ENCODE data around the gene ENO3. TPM values are rescaled to one million over a fixed set of nuclear protein-coding genes. Genes with fewer than 3 reads are reported as not detected.

Gene ENO3
- total RNA-seq, 4 donors from 2014 or later, result 1.0 to 7.9 (median 4.9) TPM

- 95 to 96% methylated on average over 18 of the region's 18 CpGs for WGBS, 2 donors
- intact Hi-C loops (cut with DNase I; ENCODE audit: low total_unique reads), result no loop called here
- H3K4me3 ChIP-seq (ENCODE audit: low read depth, poor library complexity, severe bottlenecking), result no peak overlapping the region
- no peak for TF ChIP-seq POLR2A (IDR thresholded peaks at IDR 0.05)
- TF ChIP-seq, protein P1, sequence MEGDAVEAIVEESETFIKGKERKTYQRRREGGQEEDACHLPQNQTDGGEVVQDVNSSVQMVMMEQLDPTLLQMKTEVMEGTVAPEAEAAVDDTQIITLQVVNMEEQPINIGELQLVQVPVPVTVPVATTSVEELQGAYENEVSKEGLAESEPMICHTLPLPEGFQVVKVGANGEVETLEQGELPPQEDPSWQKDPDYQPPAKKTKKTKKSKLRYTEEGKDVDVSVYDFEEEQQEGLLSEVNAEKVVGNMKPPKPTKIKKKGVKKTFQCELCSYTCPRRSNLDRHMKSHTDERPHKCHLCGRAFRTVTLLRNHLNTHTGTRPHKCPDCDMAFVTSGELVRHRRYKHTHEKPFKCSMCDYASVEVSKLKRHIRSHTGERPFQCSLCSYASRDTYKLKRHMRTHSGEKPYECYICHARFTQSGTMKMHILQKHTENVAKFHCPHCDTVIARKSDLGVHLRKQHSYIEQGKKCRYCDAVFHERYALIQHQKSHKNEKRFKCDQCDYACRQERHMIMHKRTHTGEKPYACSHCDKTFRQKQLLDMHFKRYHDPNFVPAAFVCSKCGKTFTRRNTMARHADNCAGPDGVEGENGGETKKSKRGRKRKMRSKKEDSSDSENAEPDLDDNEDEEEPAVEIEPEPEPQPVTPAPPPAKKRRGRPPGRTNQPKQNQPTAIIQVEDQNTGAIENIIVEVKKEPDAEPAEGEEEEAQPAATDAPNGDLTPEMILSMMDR (IDR thresholded peaks at IDR 0.05), result no peak
- no peak for DNase-seq (ENCODE audit: low spot score in 2 of 2)
These were observed 52.4 kb downstream of the ENO3 start for GRCh38 chr17:5003214-5003867.

Small RNA genes lying within 50 kb of the gene (microRNA-seq; reads per million reads assigned to microRNA genes)
- gene MIR6864 (ENCODE audit: borderline number of aligned reads in 1 of 2, borderline replicate concordance in 2 of 2), result 0 reads per million in 2 donors
- 0 reads per million in 2 donors for gene MIR6865 (ENCODE audit: borderline number of aligned reads in 1 of 2, borderline replicate concordance in 2 of 2)

Other genes starting within 250 kb of the ENO3 start
- 10 to 100 TPM; 20.5 to 78.4 (median 26.0) TPM for gene PELP1, start 247.0 kb upstream of the ENO3 start, total RNA-seq
- 10 to 100 TPM in 3 of 4 donors, 1 to 10 TPM in 1; 8.5 to 16.4 (median 11.8) TPM for gene ARRB2, start 240.5 kb upstream of the ENO3 start, total RNA-seq
- 10 to 100 TPM; 22.9 to 47.0 (median 40.9) TPM for gene MED11, start 219.7 kb upstream of the ENO3 start, total RNA-seq
- gene ZMYND15, start 211.3 kb upstream of the ENO3 start, total RNA-seq, result 1 to 10 TPM in 2 of 4 donors, under 1 TPM in 1, not detected in 1; 0.46 to 1.7 (median 1.2) TPM
- gene CXCL16, start 211.2 kb upstream of the ENO3 start, total RNA-seq, result 10 to 100 TPM; 25.0 to 28.1 (median 25.5) TPM
- gene TM4SF5, start 179.2 kb upstream of the ENO3 start, total RNA-seq, result not detected
- gene VMO1, start 164.8 kb upstream of the ENO3 start, total RNA-seq, result 1 to 10 TPM in 3 of 4 donors, not detected in 1; 2.2 to 9.9 (median 5.3) TPM
- 1 to 10 TPM in 1 of 4 donors, not detected in 3; 1.2 TPM for gene GLTPD2, start 162.2 kb upstream of the ENO3 start, total RNA-seq
- gene PSMB6, start 155.0 kb upstream of the ENO3 start, total RNA-seq, result 100 to 1,000 TPM; 103 to 207 (median 177) TPM
- 10 to 100 TPM; 40.1 to 78.8 (median 56.3) TPM for gene PLD2, start 144.0 kb upstream of the ENO3 start, total RNA-seq
- 100 to 1,000 TPM; 128 to 208 (median 140) TPM for gene MINK1, start 117.8 kb upstream of the ENO3 start, total RNA-seq
- 10 to 100 TPM in 2 of 4 donors, 1 to 10 TPM in 2; 7.0 to 13.4 (median 10.1) TPM for gene C17orf107, start 51.6 kb upstream of the ENO3 start, total RNA-seq
- gene CHRNE, start 48.0 kb upstream of the ENO3 start, total RNA-seq, result 1 to 10 TPM in 3 of 4 donors, under 1 TPM in 1; 0.53 to 5.2 (median 3.6) TPM
- gene GP1BA, start 18.8 kb upstream of the ENO3 start, total RNA-seq, result not detected
- gene SLC25A11, start 11.1 kb upstream of the ENO3 start, total RNA-seq, result 10 to 100 TPM; 35.5 to 87.7 (median 59.2) TPM
- 10 to 100 TPM; 66.3 to 95.4 (median 80.2) TPM for gene RNF167, start 10.9 kb upstream of the ENO3 start, total RNA-seq
- gene PFN1, start 2.6 kb upstream of the ENO3 start, total RNA-seq, result 100 to 1,000 TPM; 479 to 709 (median 540) TPM
- gene SPAG7, start 16.7 kb downstream of the ENO3 start, total RNA-seq, result 10 to 100 TPM; 35.1 to 64.0 (median 51.7) TPM
- gene CAMTA2, start 36.6 kb downstream of the ENO3 start, total RNA-seq, result 10 to 100 TPM; 21.7 to 35.3 (median 30.6) TPM
- 1 to 10 TPM in 3 of 4 donors, under 1 TPM in 1; 0.39 to 2.6 (median 1.4) TPM for gene INCA1, start 46.4 kb downstream of the ENO3 start, total RNA-seq
- gene KIF1C, start 46.8 kb downstream of the ENO3 start, total RNA-seq, result 100 to 1,000 TPM in 2 of 4 donors, 10 to 100 TPM in 2; 87.6 to 140 (median 100) TPM
- gene SLC52A1, start 84.3 kb downstream of the ENO3 start, total RNA-seq, result 10 to 100 TPM in 1 of 4 donors, 1 to 10 TPM in 3; 3.3 to 16.1 (median 4.8) TPM
- 1 to 10 TPM; 1.2 to 5.2 (median 3.5) TPM for gene ZFP3, start 127.3 kb downstream of the ENO3 start, total RNA-seq
- gene ZNF232, start 160.8 kb downstream of the ENO3 start, total RNA-seq, result 1 to 10 TPM; 6.5 to 8.7 (median 8.6) TPM
- under 1 TPM in 3 of 4 donors, not detected in 1; 0.04 to 0.98 (median 0.19) TPM for gene USP6, start 164.9 kb downstream of the ENO3 start, total RNA-seq
- 1 to 10 TPM; 2.4 to 5.0 (median 3.8) TPM for gene ZNF594, start 240.7 kb downstream of the ENO3 start, total RNA-seq